Measurements from ENCODE around the gene SMAP1.
"Not testable (repeated sequence)": the region's sequence is repeated elsewhere in the genome, so short reads cannot be mapped to it uniquely, and the experiment has no call there.

Gene SMAP1

GRCh38 chr6:70684794-70685493, 17.3 kb downstream of the SMAP1 start:
- DNase-seq: no peak

GRCh38 chr6:70685494-70686180, 18.0 kb downstream of the SMAP1 start:
- no peak for DNase-seq

GRCh38 chr6:70686548-70687133, 19.0 kb downstream of the SMAP1 start:
- DNase-seq: no peak

GRCh38 chr6:70693887-70694286, 26.2 kb downstream of the SMAP1 start:
- no peak for DNase-seq

- DNase-seq: no peak
Observed at GRCh38 chr6:70694371-70694770, 26.7 kb downstream of the SMAP1 start.

- no peak for DNase-seq
Observed at GRCh38 chr6:70700922-70701876, 33.5 kb downstream of the SMAP1 start.

GRCh38 chr6:70705772-70706171, 38.1 kb downstream of the SMAP1 start:
- DNase-seq: no peak

GRCh38 chr6:70706491-70707123, 38.9 kb downstream of the SMAP1 start:
- no peak for DNase-seq

- DNase-seq: no peak
Observed at GRCh38 chr6:70707893-70708292, 40.2 kb downstream of the SMAP1 start.

GRCh38 chr6:70708448-70708847, 40.8 kb downstream of the SMAP1 start:
- DNase-seq: no peak

GRCh38 chr6:70709826-70710225, 42.1 kb downstream of the SMAP1 start:
- DNase-seq: no peak

- no peak for DNase-seq
Observed at GRCh38 chr6:70714716-70715257, 47.1 kb downstream of the SMAP1 start.

GRCh38 chr6:70717038-70717801, 49.5 kb downstream of the SMAP1 start:
- no peak for DNase-seq

- no peak for DNase-seq
Observed at GRCh38 chr6:70724524-70724923, 56.8 kb downstream of the SMAP1 start.

- DNase-seq: no peak
Observed at GRCh38 chr6:70725817-70726415, 58.2 kb downstream of the SMAP1 start.

GRCh38 chr6:70734381-70734780, 66.7 kb downstream of the SMAP1 start:
- DNase-seq: no peak

- no peak for DNase-seq
Observed at GRCh38 chr6:70734979-70735378, 67.3 kb downstream of the SMAP1 start.

GRCh38 chr6:70735513-70735912, 67.8 kb downstream of the SMAP1 start:
- no peak for DNase-seq

GRCh38 chr6:70738028-70738427, 70.3 kb downstream of the SMAP1 start:
- no peak for DNase-seq

GRCh38 chr6:70739534-70739933, 71.9 kb downstream of the SMAP1 start:
- DNase-seq: no peak

- DNase-seq: not testable (repeated sequence)
Observed at GRCh38 chr6:70740746-70741145, 73.1 kb downstream of the SMAP1 start.
